ENCODE data around the gene C4B.

- TF ChIP-seq CTCF (IDR thresholded peaks at IDR 0.05; ENCODE audit: insufficient read depth, low read depth, low read length) (no peak), EZH2 (IDR thresholded peaks at IDR 0.05; ENCODE audit: insufficient read depth, low read length) (no peak)
Observed at GRCh38 chr6:32047084-32047478, 32.5 kb downstream of the C4B start.

All from astrocyte (in vitro differentiated cells and primary cell).